Activated CD8-positive, alpha-beta memory T cell treated with anti-CD3 and anti-CD28 coated beads, Interleukin-2, amount 50 U/mL, for 1 hour (primary cell): ENCODE results near the gene PAX8.
A peak's percentile ranks its signal among the peaks of the same experiment; 100 is the strongest.

Experiments used
- DNase-seq: peaks from one replicate; pipeline ENCODE4 v3.0.0-alpha.2; 2020; ENCODE audit errors: extremely low read depth

PAX8 gene

DNA sequence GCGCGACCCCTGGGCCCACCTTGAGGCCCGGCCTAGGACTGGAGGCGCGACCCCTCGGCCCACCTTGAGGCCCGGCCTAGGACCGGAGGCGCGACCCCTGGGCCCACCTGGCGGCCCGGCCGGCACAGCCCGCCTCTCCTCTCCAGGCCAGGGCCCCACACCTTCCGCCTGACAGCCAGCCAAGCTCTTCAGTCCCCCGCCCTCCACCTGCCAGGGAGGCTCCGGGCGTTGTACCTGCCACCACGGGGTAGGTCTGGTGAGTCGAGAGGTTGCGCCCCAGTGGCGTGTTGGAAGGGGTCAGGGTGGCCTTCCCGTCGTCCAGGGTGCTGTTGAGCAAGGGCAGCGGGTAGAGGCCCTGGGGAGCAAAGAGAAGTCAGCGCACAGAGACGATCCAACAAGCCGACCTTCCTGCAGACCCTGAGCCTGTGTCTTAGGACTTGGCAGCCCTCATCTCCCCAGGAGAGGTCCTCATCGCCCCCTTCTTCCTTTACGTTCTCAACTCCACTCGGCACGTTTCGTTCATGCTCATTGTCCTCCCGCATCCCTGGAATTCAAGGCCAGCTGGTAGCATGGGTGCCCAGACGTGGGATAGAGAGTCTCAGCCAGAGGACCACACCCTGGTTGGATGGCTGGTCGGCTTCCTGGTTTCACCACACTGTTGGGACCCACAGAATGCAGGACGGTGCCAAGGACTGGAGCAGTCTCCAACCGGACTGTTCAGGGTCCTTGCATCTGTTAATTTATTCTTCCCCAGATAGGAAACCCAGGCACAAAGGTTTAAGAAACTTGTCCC, 42.2 kb downstream of the PAX8 start:
- no peak for DNase-seq

DNA sequence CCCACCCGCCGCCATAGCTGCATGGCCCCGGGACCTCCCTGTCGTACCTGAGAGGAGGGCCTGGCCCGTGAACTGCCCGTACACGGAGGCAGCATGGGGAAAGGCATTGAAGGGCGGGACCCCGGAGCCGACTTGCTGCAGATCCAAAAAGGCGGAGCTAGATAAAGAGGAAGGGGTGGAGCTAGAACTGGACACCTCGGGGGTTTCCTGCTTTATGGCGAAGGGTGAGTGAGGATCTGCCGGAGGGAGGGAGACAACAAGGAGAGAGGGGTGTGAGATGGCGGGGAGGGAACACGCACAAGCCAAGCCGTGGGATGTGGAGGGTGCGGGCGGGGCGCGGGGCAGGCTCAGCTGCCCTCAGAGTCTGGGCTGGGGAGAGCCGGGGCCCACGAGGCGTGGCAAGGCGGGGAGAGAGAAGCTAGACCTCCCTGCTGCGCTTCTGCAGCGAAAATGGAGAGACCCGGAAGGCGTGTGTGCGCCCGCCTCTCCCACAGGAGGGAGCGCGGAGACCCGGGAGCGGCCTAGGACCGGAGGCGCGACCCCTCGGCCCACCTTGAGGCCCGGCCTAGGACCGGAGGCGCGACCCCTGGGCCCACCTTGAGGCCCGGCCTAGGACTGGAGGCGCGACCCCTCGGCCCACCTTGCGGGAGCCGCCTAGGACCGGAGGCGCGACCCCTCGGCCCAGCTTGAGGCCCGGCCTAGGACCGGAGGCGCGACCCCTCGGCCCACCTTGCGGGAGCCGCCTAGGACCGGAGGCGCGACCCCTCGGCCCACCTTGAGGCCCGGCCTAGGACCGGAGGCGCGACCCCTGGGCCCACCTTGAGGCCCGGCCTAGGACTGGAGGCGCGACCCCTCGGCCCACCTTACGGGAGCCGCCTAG, 43.1 kb downstream of the PAX8 start:
- DNase-seq: peak; percentile 20

DNA sequence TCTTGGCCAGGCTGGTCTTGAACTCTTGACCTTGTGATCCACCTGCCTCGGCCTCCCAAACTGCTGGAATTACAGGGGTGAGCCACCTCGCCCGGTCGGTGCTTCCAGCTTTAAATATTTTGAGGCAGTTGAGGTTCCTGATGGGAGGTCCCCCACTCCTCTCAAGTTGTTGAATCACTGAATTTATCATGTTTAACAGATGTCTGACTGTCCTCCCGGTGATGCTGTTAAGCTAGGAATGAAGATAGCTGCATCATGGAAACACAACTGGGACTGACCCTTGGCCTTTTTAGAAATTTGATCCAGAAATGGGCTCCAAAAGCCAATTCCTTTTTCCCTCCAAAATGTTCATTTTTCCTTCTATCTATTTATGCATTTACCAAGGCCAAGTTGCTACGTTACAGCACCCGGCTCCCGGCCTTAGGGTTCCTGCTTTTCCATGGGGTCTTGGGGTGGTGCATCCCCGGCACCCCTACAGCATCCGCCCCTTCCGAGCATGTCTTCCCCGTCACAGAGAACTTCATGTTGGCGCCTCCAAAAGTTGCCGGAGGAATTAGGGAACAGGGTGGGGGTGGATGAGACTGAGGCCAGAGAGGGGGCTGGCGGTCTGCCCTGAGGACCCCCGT, 43.9 kb downstream of the PAX8 start:
- DNase-seq: no peak

DNA sequence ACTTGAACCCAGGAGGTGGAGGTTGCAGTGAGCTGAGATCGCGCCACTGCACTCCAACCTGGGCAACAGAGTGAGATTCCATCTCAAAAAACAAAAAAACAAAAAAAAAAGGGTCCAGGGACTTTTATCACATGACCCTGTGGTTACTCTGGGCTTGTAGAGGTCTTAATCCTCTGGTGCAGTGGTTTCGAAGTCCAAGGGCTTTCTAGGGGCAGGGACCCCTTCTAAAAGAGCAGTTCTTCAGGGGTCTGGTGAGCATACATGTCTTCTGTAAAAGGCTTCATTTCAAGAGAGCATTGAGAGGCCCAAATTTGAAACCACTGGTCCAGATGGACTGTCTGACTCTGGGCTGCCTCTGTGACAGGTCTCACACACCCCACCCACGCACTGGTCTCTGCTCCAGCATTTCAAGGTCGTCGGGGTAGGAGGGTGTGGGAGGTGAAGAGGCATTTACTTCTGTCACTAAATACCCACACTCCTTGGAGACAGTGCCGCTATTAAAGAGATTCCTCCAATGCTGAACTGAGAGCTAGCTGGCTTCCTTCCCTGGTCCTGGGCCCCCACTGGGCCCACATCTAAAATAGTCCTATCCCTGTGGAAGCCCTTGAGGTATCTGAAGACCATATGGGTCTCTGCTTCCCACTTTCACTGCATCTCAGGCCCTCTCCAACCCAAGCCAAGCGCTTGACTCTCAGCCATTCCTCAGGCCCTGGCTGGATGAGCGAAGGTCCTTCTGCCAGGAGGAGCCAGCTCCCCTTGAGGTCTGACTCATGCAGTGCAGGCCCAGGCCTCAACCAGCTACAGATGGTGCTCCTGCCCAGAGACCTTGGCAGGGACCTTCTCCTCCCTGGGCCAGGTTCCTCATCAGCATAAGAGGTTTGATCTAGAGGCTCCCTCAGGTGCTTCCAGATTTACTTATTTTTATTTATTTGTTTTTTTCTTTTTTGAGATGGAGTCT, 44.8 kb downstream of the PAX8 start:
- no peak for DNase-seq

DNA sequence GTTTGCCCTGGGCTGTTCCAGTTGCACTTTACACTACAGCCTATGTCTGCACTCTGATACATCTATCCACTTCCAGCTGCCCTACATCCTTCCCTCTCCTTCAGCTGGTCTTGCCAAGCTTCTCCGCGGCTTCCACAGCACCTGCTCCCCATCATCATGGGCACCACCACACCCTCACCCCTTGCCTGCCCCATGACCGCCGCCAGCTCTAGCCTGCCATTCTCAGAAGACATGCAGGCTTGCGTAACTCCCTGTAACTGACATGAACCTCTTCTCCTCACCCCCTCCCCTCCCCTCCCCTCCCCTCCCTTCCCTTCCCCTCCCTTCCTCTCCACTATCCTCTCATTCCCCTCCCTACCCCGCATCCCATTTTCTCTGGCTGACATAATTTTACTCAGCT, 46.0 kb downstream of the PAX8 start:
- DNase-seq: no peak

DNA sequence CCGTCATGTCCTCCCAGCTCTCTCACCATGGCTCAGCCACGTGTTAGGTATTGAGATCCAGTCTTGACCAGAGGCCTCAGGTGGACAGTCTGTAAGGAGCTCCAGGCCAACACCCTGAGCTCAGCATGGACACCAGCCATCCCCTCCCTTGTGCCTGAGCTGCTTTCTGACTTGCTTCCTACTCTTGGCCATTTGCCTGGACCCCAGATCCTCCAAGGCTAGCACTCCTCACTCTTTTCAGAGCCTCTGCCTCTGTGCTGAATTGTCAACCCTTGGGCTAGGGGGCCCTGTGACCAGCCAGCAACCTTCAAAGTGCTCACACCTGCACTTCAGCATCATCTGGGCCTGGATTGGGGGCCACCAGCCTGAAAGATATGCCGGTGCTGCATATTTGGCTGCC, 46.6 kb downstream of the PAX8 start:
- DNase-seq: no peak

DNA sequence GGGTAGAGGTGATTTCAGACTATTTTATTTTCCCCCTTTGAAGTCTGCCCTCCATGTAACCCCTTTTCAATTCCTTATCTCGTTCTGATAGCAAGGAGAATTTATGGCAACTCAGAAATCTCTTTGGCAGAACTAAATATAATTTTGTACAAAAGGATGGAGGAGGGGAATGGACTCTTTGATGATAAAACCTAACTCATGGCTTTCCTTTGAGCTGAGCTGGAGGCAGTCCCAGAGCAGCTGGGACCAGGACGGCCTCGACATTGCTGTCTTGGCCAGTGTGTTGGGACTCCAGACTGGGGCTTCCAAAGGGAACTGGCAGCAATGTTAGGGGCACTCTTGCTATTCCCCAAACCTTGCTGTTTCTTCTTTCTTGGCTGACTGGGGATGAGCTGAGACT, 47.7 kb downstream of the PAX8 start:
- no peak for DNase-seq

DNA sequence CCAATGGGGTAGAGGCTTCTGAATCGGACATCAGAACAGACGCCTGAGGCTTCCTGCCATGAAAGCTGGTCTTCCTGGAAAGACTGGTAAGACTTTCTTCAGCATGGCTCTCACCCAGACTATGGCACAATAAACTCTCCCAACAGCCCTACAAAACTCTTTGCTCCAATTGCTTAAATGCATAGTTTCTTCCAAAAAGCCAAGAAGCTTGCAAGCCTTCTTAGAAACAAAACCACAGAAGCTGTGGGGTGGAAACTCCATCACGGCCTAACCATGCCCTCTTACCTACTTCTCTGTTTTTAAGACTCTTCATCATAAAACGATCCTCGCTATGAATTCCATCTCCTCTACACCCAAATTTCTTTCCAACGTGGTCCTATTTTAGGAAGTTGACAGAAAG, 48.2 kb downstream of the PAX8 start:
- no peak for DNase-seq

DNA sequence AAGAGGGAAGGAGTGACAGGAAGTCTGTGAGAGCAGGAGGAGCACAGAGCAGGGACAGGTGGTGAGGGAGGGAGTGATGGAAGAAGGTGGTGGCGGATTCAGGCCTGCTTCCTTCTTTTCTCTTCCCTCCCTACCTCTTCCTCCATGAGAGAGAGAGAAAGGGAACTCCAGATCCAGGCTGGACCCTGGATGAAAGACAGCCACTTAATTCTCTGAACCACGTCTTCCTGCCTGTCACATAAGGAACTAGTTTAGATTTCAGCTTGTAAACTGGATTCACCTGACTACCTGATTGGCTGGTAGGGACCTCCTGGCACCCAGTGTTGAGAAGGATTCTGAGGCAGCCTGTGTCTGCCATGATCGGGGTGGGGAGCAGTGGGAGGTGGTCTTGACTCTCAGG, 48.9 kb downstream of the PAX8 start:
- DNase-seq: no peak

DNA sequence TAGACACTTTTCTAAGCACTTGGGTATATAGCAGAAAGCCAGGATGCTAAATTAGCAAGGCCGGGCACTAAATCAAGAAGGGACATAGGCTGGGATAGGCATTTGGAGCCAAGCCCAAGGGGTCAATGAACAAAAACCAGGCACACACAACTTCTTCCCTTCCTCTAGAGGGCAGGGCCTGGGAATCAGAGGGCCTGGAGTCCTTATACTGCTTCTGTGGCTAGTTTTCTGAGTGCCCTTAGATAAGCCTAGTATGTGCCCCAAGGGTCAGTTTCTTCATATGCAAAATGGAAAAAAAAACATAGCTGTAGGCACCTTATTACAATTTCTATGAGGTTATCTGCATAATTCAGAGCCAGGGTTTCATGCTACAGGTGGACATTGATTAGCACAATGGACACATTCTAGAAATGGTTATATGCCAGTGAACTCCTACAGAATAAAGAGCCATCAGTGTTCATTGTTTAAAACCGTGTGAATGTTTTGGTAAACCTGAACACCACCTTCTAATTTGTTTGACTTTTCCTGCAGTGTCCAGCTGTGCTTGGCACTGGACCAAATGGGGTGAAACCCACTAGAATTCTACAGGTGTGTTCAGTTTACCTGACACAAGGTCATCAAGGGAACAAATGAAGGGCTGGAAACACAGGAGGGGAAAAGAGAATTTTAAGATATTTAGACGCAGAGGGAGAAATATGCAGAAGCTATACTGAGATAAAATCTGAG, 49.6 kb downstream of the PAX8 start:
- no peak for DNase-seq

DNA sequence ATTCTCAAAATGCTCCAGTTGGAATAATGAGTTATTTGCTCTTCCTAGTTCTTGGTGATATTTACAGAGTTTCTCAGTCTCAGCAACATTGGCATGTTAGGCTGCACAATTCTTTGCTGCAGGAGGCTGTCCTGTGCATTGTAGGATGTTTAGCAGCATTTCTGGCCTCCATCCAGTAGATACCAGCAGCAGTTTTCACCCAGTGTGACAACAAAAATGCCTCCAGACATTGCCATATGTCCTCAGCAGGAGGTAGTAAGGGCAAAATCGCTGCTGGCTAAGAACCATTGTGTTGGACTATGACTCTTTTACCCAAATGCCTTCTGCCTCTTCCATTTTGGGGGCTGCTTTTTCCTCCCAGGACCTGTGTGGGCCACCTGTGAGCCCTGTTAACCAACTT, 50.4 kb downstream of the PAX8 start:
- DNase-seq: no peak

DNA sequence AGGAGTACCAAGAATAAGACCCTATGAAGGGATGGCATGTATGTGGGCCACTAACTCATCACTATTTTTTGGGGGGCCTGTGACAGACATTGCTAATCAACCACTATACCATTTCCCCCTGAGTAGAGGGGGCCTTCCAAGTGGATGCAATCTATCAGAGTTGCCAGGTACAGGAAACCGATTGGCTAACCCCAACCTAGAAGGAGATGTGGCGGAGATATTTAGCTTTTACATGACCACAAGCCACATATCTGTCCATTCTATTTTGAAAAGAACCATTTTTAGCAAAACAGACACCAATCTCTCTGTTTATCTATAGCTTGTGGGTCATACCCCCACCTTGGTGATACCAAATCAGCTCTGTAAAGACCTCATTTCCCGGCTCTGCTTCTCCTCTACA, 51.0 kb downstream of the PAX8 start:
- DNase-seq: no peak

DNA sequence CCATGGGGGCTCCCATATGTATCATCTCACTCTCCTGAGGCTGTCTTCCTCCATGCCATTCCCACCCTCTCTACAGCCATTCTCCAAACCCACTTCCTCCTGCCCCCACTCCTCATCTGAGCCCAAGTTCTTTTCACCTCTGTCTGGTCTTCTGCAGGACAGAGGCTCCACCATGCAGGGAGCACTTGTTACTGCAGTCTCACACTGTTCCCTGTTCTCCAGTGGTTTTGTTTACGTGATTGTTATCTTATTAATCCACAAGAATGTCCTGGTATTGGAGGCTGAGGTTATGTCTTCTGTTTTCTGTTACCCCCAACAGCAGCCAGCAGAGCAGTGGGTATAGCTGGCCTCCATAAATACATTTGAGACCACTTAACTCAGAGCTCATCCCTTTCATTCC, 51.4 kb downstream of the PAX8 start:
- no peak for DNase-seq

DNA sequence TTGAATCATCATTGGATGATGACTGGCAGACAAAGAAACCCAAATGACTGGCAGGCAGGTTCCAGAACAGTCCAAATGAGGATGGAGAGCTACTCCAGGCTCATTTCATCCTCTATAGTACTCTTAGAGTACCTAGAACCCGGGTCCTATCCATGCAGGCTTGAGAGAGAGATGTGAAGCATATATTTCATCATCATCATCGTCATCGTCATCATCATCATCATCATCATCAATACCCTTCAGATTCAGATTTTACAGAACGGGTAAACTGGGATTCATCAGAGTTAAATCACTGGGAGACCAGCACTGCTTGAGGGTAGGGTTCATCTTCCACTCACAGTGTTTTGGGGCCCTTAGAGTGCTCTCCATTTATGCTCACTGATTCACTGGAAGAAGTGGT, 52.3 kb downstream of the PAX8 start:
- DNase-seq: no peak

DNA sequence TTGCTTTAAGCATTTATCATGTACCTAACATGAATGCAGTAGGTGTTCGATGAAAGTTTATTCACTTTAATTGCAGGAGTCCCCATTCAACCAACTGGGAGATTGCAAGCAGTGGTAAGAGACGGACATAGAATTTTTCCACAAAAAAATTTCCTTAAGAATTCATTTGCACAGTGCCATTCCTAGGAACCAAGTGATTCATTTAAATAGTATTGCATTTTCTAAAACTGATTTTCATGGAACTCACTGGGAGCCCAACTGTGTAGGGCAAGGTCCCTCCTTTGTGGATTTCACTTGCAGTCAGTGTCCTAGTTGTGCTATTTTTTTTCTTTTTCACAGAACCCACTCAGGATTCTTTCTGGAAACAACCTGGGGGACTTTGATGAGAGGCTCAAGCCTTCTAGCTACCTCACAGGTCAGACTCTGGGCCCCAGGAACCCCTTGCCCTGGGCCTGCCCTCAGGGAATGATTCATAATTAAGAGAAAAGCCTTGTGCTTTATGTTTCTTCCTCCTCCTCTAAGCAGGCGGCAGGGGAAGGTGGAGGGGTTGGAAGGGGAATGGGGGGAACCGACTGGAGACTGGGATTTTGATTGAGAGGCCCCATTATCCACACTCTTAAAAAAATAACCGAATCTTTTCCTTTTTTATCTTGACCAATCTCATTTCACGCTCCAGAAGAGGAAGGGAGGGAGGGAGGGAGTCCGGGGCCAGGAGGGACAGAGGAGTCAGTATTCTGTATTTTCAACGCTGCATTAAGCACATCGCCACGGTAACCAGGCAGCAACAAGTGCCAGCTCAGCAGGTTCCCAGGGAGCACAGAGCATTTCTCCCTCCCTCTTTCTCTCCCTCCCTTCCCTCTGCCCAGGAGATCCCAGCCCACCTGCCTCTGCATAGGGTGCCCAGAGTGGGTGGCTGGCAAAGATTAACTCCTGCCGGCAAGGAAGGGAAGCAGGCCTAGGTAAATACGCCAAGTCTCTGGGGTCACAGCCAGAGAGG, 53.2 kb downstream of the PAX8 start:
- DNase-seq: no peak

DNA sequence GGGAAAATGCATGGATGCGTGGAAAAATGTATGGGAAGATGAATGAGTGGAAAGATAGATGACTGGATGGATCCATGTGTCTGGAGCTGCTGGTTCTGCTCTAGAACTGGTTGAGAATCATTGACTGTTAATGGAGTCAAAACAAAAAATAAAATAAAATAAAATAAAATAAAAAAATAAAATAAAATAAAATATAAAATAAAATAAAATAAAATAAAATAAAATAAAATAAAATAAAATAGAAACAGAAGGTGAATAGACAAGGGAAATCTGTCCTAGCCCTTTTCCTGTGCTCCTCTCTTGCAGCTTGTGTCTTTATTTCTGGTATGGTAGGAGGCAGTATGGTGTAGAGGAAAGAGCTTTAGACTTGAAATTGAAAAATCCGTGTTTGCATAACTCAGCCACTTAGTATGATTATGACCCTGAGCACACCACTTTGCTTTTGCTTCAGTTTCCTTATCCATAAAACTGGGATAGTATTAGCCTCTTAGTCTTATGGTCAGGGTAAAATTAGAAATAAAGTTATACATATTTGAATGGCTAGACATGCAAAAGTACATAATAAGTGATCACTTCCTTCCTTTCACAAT, 54.0 kb downstream of the PAX8 start:
- no peak for DNase-seq

DNA sequence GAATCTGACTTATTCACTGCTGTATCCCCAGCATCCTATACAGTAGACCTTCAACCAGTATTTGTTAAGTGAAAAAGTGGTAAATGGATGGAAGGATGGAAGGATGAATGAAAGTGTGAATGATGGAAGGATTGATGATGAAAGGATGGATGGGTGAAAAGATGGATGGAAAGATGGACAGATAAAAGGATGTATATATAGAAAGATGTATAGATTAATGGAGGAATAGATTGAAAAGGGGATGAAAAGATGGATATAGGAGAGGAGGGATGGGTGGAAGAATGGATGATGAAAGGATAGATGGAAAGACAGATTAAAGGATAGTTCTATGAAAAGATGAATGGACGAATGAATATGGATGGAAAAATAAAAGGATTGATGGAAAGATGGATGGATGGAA, 54.9 kb downstream of the PAX8 start:
- no peak for DNase-seq

DNA sequence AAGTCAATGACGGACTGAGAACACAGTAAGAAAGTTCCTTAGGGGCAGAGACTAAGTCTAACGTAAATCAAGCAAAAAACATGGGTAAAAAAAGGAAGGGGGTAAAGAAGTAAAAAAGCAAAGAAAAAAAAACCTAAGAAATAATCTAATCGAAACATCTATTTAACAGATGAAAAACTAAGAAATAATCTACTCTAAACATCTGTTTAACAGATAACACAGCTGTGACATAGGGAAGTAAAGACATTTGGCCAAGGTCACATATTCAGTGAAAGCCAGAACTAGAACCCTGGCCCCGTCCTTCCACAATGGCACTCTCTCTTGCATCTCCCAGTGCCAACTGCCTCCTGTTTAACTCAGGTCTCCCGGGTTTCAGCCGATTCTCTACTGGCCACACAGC, 56.9 kb downstream of the PAX8 start:
- no peak for DNase-seq

DNA sequence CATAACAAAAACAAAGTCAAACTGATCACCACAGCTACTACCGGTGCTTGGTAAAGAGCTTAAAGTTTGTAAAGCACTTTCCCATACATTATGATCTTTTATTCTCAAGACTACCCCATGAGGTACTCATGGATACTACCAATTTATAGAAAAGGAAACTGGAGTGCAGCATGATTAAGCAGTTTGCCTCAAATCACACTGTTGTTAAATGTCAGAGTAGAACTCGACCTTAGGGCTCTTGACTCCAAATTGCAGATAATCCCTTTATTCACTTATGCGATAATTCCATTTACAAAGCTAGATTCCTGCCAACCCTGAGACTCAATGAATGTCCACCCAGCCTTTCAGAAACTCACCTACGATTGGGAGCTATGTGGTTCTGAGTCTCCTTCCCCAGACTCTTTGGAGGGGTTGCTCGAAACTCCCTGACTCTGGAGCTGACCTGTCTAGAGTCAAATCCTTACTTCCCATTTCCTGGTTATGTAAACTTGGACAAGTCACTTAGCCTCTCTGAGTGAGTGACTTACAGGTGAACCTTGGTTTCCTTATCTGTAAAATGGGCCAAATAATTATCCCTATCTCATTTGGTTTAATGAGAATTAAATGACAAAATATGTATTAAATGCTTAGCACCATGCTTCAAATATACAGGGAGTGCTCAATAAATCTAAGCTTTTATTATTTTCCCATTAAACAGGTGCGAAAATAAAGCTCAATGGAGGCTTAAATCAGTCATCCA, 57.6 kb downstream of the PAX8 start:
- DNase-seq: no peak
